CD14-positive monocyte (primary cell): ENCODE measurements around the gene CTU1. TPM values are rescaled to one million over a fixed set of nuclear protein-coding genes. Genes with fewer than 3 reads are reported as not detected.

Experiments
- DNase-seq, 3 donors: peaks; one replicate each; pipeline ENCODE4 v3.0.0-alpha.2; 2011 to 2022
- H2AFZ ChIP-seq: 2 replicates; pipeline ENCODE4 v1.6.0; 2012; ENCODE audit warnings: mild to moderate bottlenecking, low read depth, low read length, inconsistent platforms; ENCODE audit not compliant: insufficient read depth, poor library complexity, severe bottlenecking
- H3K27ac ChIP-seq, 2 donors: 1 replicate in 1 of 2; 2 replicates in 1 of 2; pipeline ENCODE4 v1.5.1; 2012 to 2013; ENCODE audit warnings: low read length in 2 of 2, control low read depth in 1 of 2, inconsistent platforms in 1 of 2, low read depth in 1 of 2, mild to moderate bottlenecking in 1 of 2
- H3K27me3 ChIP-seq, 2 donors: one replicate each; pipeline versions ENCODE4 v1.6.0 to v1.6.1; 2011 to 2013; ENCODE audit warnings: low read length in 2 of 2; ENCODE audit not compliant: control insufficient read depth in 2 of 2, insufficient read depth in 2 of 2
- H3K36me3 ChIP-seq, 2 donors: replicated peaks in 1 of 2; 1 replicate in 1 of 2; 2 replicates in 1 of 2; pipeline versions ENCODE4 v1.5.1 to v1.6.1; 2012 to 2013; ENCODE audit warnings: low read length in 2 of 2, control low read depth in 1 of 2, inconsistent platforms in 1 of 2, mild to moderate bottlenecking in 1 of 2; ENCODE audit not compliant: insufficient read depth in 2 of 2, control insufficient read depth in 1 of 2
- H3K4me1 ChIP-seq, 2 donors: 1 replicate in 1 of 2; 2 replicates in 1 of 2; pipeline versions ENCODE4 v1.5.1 to v1.6.1; 2012 to 2013; ENCODE audit warnings: low read length in 2 of 2, control low read depth in 1 of 2, inconsistent platforms in 1 of 2, mild to moderate bottlenecking in 1 of 2, moderate library complexity in 1 of 2; ENCODE audit not compliant: insufficient read depth in 2 of 2, control insufficient read depth in 1 of 2
- H3K4me2 ChIP-seq: replicated peaks from 2 replicates; pipeline ENCODE3; 2012; ENCODE audit warnings: low read length, moderate library complexity, mild to moderate bottlenecking; ENCODE audit not compliant: poor library complexity, severe bottlenecking; ENCODE audit errors: extremely low read depth
- H3K4me3 ChIP-seq, 3 experiments: fragments of 200-600 bp in 1 of 3; sonication (generic) in 1 of 3; replicated peaks in 1 of 3; 1 replicate in 2 of 3; 2 replicates in 1 of 3; pipeline ENCODE4 v1.5.1; 2011 to 2013; ENCODE audit warnings: low read length in 3 of 3, mild to moderate bottlenecking in 3 of 3, control low read depth in 2 of 3, low read depth in 2 of 3, inconsistent platforms in 1 of 3, moderate library complexity in 1 of 3
- H3K79me2 ChIP-seq: 2 replicates; pipeline ENCODE4 v1.6.0; 2012; ENCODE audit warnings: mild to moderate bottlenecking, control low read depth, inconsistent platforms, low read length, moderate library complexity; ENCODE audit not compliant: insufficient read depth
- H3K9ac ChIP-seq: 2 replicates; pipeline ENCODE4 v1.6.0; 2017; ENCODE audit warnings: low read length, mild to moderate bottlenecking; ENCODE audit not compliant: insufficient read depth, poor library complexity, severe bottlenecking
- H3K9me3 ChIP-seq, 2 donors: replicated peaks in 1 of 2; 1 replicate in 1 of 2; 2 replicates in 1 of 2; pipeline versions ENCODE4 v1.5.1 to v1.6.1; 2012 to 2013; ENCODE audit warnings: low read length in 2 of 2, control low read depth in 1 of 2; ENCODE audit not compliant: control insufficient read depth in 1 of 2, insufficient read depth in 1 of 2
- H4K20me1 ChIP-seq: 2 replicates; pipeline ENCODE4 v1.6.0; 2012; ENCODE audit warnings: mild to moderate bottlenecking, low read length, control low read depth, moderate library complexity; ENCODE audit not compliant: insufficient read depth
- H3K27ac Mint-ChIP-seq, 7 donors: one replicate each; pipeline ENCODE4 v1.8.0; 2020; ENCODE audit warnings: mild to moderate bottlenecking in 7 of 7, mixed read lengths in 7 of 7, moderate library complexity in 6 of 7, inconsistent platforms in 2 of 7
- H3K27me3 Mint-ChIP-seq, 3 donors: one replicate each; pipeline ENCODE4 v1.8.0; 2021 to 2022; ENCODE audit warnings: low read depth in 3 of 3, mild to moderate bottlenecking in 3 of 3, mixed read lengths in 3 of 3, moderate library complexity in 3 of 3, inconsistent platforms in 1 of 3
- H3K36me3 Mint-ChIP-seq, 2 donors: one replicate each; pipeline ENCODE4 v1.8.0; 2020; ENCODE audit warnings: mixed read lengths in 2 of 2, inconsistent platforms in 1 of 2, mild to moderate bottlenecking in 1 of 2
- H3K4me1 Mint-ChIP-seq: one replicate; pipeline ENCODE4 v1.8.0; 2020; ENCODE audit warnings: mild to moderate bottlenecking, mixed read lengths
- H3K4me3 Mint-ChIP-seq, 2 donors: one replicate each; pipeline ENCODE4 v1.8.0; 2020; ENCODE audit warnings: mild to moderate bottlenecking in 2 of 2, mixed read lengths in 2 of 2, moderate library complexity in 1 of 2
- H3K9me3 Mint-ChIP-seq, 7 donors: one replicate each; pipeline ENCODE4 v1.8.0; 2020 to 2022; ENCODE audit warnings: mixed read lengths in 7 of 7, mild to moderate bottlenecking in 6 of 7, moderate library complexity in 6 of 7, inconsistent platforms in 2 of 7
- CTCF ChIP-seq: fragments of 200-600 bp; IDR thresholded peaks from one replicate; pipeline ENCODE4 v1.8.0; 2022; ENCODE audit warnings: antibody characterized with exemption, mild to moderate bottlenecking
- whole genome bisulfite sequencing: methylation state at CpG from one replicate; pipeline ENCODE4 v1.1.5; 2013; ENCODE audit warnings: missing lambda C conversion rate; ENCODE audit not compliant: insufficient coverage; 5-methylcytosine and 5-hydroxymethylcytosine counted together
- intact Hi-C, 2 donors: fragments of 100-400 bp; cut with micrococcal nuclease; formaldehyde crosslinking; loops; one replicate each; pipeline versions ENCODE4 v1.15.0 to v1.15.1; 2023
- polyA plus RNA-seq, 3 donors: library from polyadenylated mRNA; depleted of rRNA in 1 of 3; unstranded in 2 of 3; stranded (reverse) in 1 of 3; fragments of 300-500 nt in 2 of 3; fragments of >200 nt in 1 of 3; fragmentation: Illumina TruSeq in 2 of 3; gene quantifications; 1 replicate in 2 of 3; 2 replicates in 1 of 3; pipeline ENCODE4 v1.2.3, GENCODE V29; 2012 to 2021

Gene CTU1
- polyA plus RNA-seq, 3 donors, result 0.75 to 3.0 (median 2.9) TPM

DNA sequence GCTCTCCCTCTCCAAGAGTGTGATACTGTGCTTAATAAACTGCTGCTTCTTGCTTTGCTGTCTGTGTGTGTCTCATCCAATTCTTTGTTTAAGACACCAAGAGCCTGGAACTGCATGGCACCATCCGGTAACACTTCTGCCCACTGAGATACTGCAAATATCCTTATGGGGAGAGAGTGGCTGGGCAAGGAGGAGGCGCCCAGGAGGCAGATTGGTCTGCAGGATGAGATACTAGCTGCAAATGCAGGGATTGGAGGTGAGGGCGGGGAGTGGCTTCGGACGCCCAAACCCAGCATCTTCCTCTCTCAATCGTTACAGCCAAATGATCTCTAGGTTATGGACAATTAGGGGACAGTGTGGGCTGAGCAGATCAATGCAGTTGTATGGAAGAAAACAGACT, 32.2 kb upstream of the CTU1 start:
- H3K27ac Mint-ChIP-seq, result peak overlapping the region; percentile 98 to 100 (median 100)

DNA sequence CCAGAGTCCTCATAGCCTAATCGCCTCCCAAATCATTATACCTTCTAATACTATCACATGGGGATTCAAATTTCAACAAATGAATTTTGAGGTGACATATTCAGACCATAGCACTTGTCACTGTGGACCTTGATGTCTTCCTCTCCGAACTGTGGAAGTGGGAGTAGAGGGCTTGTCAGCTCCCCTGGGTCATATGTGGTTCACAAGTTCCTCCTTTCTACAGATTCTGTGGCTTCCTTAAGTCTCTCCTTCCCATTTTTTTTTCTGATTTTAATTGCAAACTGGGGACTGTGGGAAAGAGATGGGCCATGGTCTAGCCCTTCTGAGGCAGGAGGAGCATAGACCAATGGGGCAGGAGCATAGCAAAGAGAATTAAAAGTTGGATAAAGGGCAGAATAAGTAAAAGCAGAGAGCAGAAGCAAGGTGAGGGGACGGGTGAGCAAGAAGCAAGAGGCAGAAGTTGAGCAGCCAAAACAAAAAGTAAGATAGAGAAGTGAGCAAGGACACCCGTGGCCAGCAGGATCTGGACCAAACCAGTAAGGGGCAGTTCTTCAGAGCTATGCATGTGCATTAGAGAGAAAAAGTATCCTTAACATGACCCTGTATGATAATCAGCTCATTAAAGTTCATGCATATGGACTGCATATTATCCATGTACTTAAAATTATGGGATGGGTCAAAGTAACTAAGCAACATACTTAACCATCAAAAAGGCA, 31.2 kb upstream of the CTU1 start:
- Histone ChIP-seq H3K9ac (peak overlapping the region; percentile 38), H3K4me2 (peak overlapping the region; percentile 76), H2AFZ (no peak overlapping the region), H3K27me3 (no peaks in the 10 kb centered on the region), H3K4me3 (peak overlapping the region; percentile 5 to 72 (median 7)), H3K79me2 (peaks cover 70% of the 10 kb centered on the region), H3K4me1 (peaks cover 99 to 100% of the 10 kb centered on the region in 2 donors), H3K36me3 (peaks cover 0 to 7% of the 10 kb centered on the region in 2 donors), H3K9me3 (no peaks in the 10 kb centered on the region), H3K27ac (peak overlapping the region; percentile 98 to 99), H4K20me1 (peaks cover 5% of the 10 kb centered on the region)
- Mint-ChIP-seq H3K4me1 (peaks cover 98% of the 10 kb centered on the region), H3K27me3 (no peaks in the 10 kb centered on the region), H3K9me3 (no peaks in the 10 kb centered on the region), H3K27ac (peak overlapping the region; percentile 98 to 100 (median 100)), H3K4me3 (peak overlapping the region; percentile 65 to 80), H3K36me3 (peaks cover 35 to 71% of the 10 kb centered on the region in 2 donors)
- TF ChIP-seq CTCF, result no peak
- WGBS, result 0% methylated on average over 1 of the region's 4 CpGs
- intact Hi-C loops, result no loop called here
- DNase-seq, result peak; percentile 71 to 84 (median 83)

More for the DNA sequence above, 32.2 kb upstream of the CTU1 start:
- Mint-ChIP-seq H3K9me3 (no peaks in the 10 kb centered on the region), H3K4me1 (peaks cover 98% of the 10 kb centered on the region), H3K36me3 (peaks cover 41 to 74% of the 10 kb centered on the region in 2 donors), H3K4me3 (peak overlapping the region in 1 of 2 donors; percentile 79), H3K27me3 (no peaks in the 10 kb centered on the region)
- 68% methylated on average over 2 of the region's 6 CpGs for WGBS
- Histone ChIP-seq H3K27ac (peak overlapping the region; percentile 98 to 99), H3K79me2 (peaks cover 70% of the 10 kb centered on the region), H3K9ac (no peak overlapping the region), H3K27me3 (no peaks in the 10 kb centered on the region), H3K4me2 (peak overlapping the region; percentile 76), H3K36me3 (peaks cover 4 to 8% of the 10 kb centered on the region in 2 donors), H4K20me1 (peaks cover 5% of the 10 kb centered on the region), H3K4me3 (peak overlapping the region; percentile 0 to 72 (median 5)), H2AFZ (no peak overlapping the region), H3K9me3 (no peaks in the 10 kb centered on the region), H3K4me1 (peaks cover 99 to 100% of the 10 kb centered on the region in 2 donors)
- TF ChIP-seq CTCF, result no peak
- DNase-seq, result no peak
- intact Hi-C loops, result no loop called here
